ENCODE results near the gene NEUROG3.

The NEUROG3 gene

GRCh38 chr10:69575164-69575722 lies 2.0 kb upstream of the NEUROG3 start:
- DNase-seq: no peak
- Histone ChIP-seq H3K27me3 (peaks cover 96% of the 10 kb centered on the region), H3K4me1 (no peaks in the 10 kb centered on the region), H3K4me3 (ENCODE audit: low read depth, low read length) (no peak overlapping the region), H3K9me3 (no peaks in the 10 kb centered on the region), H3K36me3 (no peaks in the 10 kb centered on the region)
- no peak for TF ChIP-seq CTCF (IDR thresholded peaks at IDR 0.05; ENCODE audit: low read depth, low read length)

GRCh38 chr10:69574571-69574978 lies 1.4 kb upstream of the NEUROG3 start:
- no peak for TF ChIP-seq CTCF (IDR thresholded peaks at IDR 0.05; ENCODE audit: low read depth, low read length)
- H3K4me3 ChIP-seq (ENCODE audit: low read depth, low read length): no peak overlapping the region
- no peaks in the 10 kb centered on the region for H3K9me3 ChIP-seq
- no peaks in the 10 kb centered on the region for H3K4me1 ChIP-seq
- H3K36me3 ChIP-seq: no peaks in the 10 kb centered on the region
- H3K27me3 ChIP-seq: peaks cover 98% of the 10 kb centered on the region
- DNase-seq: no peak

- H3K36me3 ChIP-seq: no peaks in the 10 kb centered on the region
- H3K27me3 ChIP-seq: peaks cover 100% of the 10 kb centered on the region
- no peaks in the 10 kb centered on the region for H3K4me1 ChIP-seq
- no peak overlapping the region for H3K4me3 ChIP-seq (ENCODE audit: low read depth, low read length)
- no peaks in the 10 kb centered on the region for H3K9me3 ChIP-seq
- DNase-seq: no peak
- TF ChIP-seq CTCF (IDR thresholded peaks at IDR 0.05; ENCODE audit: low read depth, low read length): no peak
These were observed 815 bp downstream of the NEUROG3 start for GRCh38 chr10:69572159-69573055.

- H3K4me1 ChIP-seq: no peaks in the 10 kb centered on the region
- no peaks in the 10 kb centered on the region for H3K36me3 ChIP-seq
- peaks cover 96% of the 10 kb centered on the region for H3K27me3 ChIP-seq
- H3K4me3 ChIP-seq (ENCODE audit: low read depth, low read length): no peak overlapping the region
- TF ChIP-seq CTCF (IDR thresholded peaks at IDR 0.05; ENCODE audit: low read depth, low read length): no peak
- H3K9me3 ChIP-seq: no peaks in the 10 kb centered on the region
- no peak for DNase-seq
These were observed 1.5 kb downstream of the NEUROG3 start for GRCh38 chr10:69571618-69572158.

GRCh38 chr10:69570050-69570816 lies 3.0 kb downstream of the NEUROG3 start:
- DNase-seq: no peak
- Histone ChIP-seq H3K27me3 (peaks cover 82% of the 10 kb centered on the region), H3K4me3 (ENCODE audit: low read depth, low read length) (no peak overlapping the region), H3K9me3 (no peaks in the 10 kb centered on the region), H3K36me3 (no peaks in the 10 kb centered on the region), H3K4me1 (no peaks in the 10 kb centered on the region)
- TF ChIP-seq CTCF (IDR thresholded peaks at IDR 0.05; ENCODE audit: low read depth, low read length): no peak

Data from BE2C (cell line).